H1 (cell line): ENCODE data around the gene SLC22A15. TPM values are rescaled to one million over a fixed set of nuclear protein-coding genes. Genes with fewer than 3 reads are reported as not detected.

Experiments used
- EGR1 ChIP-seq: IDR thresholded peaks from 2 replicates; pipeline ENCODE4 v1.6.1; 2011; ENCODE audit warnings: low read depth, low read length, borderline replicate concordance
- GABPA ChIP-seq: IDR thresholded peaks from 2 replicates; pipeline ENCODE4 v1.6.1; 2011; ENCODE audit warnings: mild to moderate bottlenecking, low read length, moderate library complexity, borderline replicate concordance; ENCODE audit not compliant: insufficient read depth
- KDM5A ChIP-seq: fragments of 200-600 bp; IDR thresholded peaks from 2 replicates; pipeline ENCODE4 v1.7.1; 2012; ENCODE audit warnings: mild to moderate bottlenecking, low read length, inconsistent platforms, mixed read lengths
- PHF8 ChIP-seq: fragments of 200-600 bp; sonication (generic); conservative IDR thresholded peaks from 2 replicates; pipeline ENCODE4 v1.7.1; 2012; ENCODE audit warnings: low read depth, mild to moderate bottlenecking, inconsistent platforms, low read length, moderate library complexity
- RBBP5 ChIP-seq: IDR thresholded peaks from 2 replicates; pipeline ENCODE4 v1.7.1; 2012; ENCODE audit warnings: low read depth, mild to moderate bottlenecking, inconsistent platforms, low read length, moderate library complexity, borderline replicate concordance
- SP2 ChIP-seq: IDR thresholded peaks from 2 replicates; pipeline ENCODE4 v1.6.1; 2012; ENCODE audit warnings: mild to moderate bottlenecking, low read length, inconsistent platforms
- polyA plus RNA-seq, 7 experiments: library from polyadenylated mRNA; depleted of rRNA in 3 of 7; stranded (reverse) in 5 of 7; unstranded in 2 of 7; fragments of >200 nt in 5 of 7; fragments of 200-250 nt in 2 of 7; gene quantifications; 1 replicate in 5 of 7; 2 replicates in 1 of 7; 4 replicates in 1 of 7; pipeline versions ENCODE4 v1.2.1 to v1.2.3, GENCODE V29; 2011 to 2013; ENCODE audit warnings: missing spikeins in 2 of 7, mixed read lengths in 2 of 7
- total RNA-seq: library from RNA; stranded (reverse); fragmentation: NEBNext Ultra II Directional; extraction: Animal tissue kit (Norgen Biotek cat#: 25700); gene quantifications from 2 replicates; pipeline ENCODE4 v1.2.1, GENCODE V29; 2021
- TF ChIP-seq, protein P1 (sequence below): fragments of 300-600 bp; sonication (generic); IDR thresholded peaks from 2 replicates; pipeline ENCODE4 v1.7.1; 2012; ENCODE audit warnings: low read length, moderate library complexity, mild to moderate bottlenecking, inconsistent platforms; ENCODE audit not compliant: insufficient replicate concordance
- TF ChIP-seq, protein P2 (sequence below): IDR thresholded peaks from 2 replicates; pipeline ENCODE4 v1.6.1; 2011; ENCODE audit warnings: low read depth, mild to moderate bottlenecking, low read length; ENCODE audit not compliant: insufficient read depth

Gene SLC22A15
- total and polyA plus RNA-seq, 2 of the 8 experiments (the other 6 are each of a cell fraction or from before 2014, with no cell fraction given), result 3.2 to 3.3 TPM

DNA sequence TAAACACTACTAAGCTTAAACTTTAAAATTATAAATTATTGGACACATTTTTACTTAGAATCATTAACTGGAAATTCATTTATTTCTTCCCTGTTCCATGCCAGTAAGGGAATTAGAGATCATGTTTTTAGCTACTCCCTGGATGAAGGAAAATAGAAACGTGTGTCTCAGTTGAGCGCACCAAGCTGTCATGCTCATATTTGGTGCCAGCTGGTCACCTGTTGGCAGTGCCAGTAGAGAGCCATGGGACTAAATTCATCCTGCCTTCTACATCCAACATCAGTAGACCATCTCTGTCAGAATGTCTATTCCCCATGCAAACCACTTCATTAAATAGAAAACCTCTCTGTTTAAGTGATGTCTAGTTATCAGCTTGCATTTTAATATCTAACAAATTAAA, 17.4 kb upstream of the SLC22A15 start (continued):
- TF ChIP-seq, protein P1, sequence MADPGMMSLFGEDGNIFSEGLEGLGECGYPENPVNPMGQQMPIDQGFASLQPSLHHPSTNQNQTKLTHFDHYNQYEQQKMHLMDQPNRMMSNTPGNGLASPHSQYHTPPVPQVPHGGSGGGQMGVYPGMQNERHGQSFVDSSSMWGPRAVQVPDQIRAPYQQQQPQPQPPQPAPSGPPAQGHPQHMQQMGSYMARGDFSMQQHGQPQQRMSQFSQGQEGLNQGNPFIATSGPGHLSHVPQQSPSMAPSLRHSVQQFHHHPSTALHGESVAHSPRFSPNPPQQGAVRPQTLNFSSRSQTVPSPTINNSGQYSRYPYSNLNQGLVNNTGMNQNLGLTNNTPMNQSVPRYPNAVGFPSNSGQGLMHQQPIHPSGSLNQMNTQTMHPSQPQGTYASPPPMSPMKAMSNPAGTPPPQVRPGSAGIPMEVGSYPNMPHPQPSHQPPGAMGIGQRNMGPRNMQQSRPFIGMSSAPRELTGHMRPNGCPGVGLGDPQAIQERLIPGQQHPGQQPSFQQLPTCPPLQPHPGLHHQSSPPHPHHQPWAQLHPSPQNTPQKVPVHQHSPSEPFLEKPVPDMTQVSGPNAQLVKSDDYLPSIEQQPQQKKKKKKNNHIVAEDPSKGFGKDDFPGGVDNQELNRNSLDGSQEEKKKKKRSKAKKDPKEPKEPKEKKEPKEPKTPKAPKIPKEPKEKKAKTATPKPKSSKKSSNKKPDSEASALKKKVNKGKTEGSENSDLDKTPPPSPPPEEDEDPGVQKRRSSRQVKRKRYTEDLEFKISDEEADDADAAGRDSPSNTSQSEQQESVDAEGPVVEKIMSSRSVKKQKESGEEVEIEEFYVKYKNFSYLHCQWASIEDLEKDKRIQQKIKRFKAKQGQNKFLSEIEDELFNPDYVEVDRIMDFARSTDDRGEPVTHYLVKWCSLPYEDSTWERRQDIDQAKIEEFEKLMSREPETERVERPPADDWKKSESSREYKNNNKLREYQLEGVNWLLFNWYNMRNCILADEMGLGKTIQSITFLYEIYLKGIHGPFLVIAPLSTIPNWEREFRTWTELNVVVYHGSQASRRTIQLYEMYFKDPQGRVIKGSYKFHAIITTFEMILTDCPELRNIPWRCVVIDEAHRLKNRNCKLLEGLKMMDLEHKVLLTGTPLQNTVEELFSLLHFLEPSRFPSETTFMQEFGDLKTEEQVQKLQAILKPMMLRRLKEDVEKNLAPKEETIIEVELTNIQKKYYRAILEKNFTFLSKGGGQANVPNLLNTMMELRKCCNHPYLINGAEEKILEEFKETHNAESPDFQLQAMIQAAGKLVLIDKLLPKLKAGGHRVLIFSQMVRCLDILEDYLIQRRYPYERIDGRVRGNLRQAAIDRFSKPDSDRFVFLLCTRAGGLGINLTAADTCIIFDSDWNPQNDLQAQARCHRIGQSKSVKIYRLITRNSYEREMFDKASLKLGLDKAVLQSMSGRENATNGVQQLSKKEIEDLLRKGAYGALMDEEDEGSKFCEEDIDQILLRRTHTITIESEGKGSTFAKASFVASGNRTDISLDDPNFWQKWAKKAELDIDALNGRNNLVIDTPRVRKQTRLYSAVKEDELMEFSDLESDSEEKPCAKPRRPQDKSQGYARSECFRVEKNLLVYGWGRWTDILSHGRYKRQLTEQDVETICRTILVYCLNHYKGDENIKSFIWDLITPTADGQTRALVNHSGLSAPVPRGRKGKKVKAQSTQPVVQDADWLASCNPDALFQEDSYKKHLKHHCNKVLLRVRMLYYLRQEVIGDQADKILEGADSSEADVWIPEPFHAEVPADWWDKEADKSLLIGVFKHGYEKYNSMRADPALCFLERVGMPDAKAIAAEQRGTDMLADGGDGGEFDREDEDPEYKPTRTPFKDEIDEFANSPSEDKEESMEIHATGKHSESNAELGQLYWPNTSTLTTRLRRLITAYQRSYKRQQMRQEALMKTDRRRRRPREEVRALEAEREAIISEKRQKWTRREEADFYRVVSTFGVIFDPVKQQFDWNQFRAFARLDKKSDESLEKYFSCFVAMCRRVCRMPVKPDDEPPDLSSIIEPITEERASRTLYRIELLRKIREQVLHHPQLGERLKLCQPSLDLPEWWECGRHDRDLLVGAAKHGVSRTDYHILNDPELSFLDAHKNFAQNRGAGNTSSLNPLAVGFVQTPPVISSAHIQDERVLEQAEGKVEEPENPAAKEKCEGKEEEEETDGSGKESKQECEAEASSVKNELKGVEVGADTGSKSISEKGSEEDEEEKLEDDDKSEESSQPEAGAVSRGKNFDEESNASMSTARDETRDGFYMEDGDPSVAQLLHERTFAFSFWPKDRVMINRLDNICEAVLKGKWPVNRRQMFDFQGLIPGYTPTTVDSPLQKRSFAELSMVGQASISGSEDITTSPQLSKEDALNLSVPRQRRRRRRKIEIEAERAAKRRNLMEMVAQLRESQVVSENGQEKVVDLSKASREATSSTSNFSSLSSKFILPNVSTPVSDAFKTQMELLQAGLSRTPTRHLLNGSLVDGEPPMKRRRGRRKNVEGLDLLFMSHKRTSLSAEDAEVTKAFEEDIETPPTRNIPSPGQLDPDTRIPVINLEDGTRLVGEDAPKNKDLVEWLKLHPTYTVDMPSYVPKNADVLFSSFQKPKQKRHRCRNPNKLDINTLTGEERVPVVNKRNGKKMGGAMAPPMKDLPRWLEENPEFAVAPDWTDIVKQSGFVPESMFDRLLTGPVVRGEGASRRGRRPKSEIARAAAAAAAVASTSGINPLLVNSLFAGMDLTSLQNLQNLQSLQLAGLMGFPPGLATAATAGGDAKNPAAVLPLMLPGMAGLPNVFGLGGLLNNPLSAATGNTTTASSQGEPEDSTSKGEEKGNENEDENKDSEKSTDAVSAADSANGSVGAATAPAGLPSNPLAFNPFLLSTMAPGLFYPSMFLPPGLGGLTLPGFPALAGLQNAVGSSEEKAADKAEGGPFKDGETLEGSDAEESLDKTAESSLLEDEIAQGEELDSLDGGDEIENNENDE, result no peak
- no peak for TF ChIP-seq SP2
- TF ChIP-seq GABPA, result no peak
- TF ChIP-seq KDM5A, result no peak
- TF ChIP-seq EGR1, result no peak
- TF ChIP-seq PHF8, result no peak
- no peak for TF ChIP-seq RBBP5
- TF ChIP-seq, protein P2, sequence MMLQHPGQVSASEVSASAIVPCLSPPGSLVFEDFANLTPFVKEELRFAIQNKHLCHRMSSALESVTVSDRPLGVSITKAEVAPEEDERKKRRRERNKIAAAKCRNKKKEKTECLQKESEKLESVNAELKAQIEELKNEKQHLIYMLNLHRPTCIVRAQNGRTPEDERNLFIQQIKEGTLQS, result no peak
